ENCODE results near the gene ESRRA.

DNA sequence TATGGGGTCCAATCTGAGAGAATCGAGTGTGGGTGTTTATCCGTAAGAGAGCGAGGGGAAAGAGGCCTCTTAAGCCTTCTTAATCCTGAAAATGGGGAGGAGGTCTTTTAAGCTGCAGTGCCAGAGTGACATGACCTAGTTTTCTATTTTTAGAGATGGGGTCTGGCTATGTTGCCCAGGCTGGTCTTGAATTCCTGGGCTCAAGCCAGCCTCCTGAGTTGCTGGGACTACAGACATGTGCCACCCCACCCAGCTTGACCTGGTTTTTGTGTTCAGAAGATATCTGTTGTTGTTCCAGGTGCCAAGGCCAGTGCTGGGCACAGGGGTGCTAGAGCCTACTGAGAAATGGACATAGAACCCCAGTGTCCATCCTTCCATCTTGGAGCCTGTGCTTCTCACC lies 22.2 kb upstream of the ESRRA start:
- TF ChIP-seq POLR2A (IDR thresholded peaks at IDR 0.05), result no peak
- TF ChIP-seq, protein P1, sequence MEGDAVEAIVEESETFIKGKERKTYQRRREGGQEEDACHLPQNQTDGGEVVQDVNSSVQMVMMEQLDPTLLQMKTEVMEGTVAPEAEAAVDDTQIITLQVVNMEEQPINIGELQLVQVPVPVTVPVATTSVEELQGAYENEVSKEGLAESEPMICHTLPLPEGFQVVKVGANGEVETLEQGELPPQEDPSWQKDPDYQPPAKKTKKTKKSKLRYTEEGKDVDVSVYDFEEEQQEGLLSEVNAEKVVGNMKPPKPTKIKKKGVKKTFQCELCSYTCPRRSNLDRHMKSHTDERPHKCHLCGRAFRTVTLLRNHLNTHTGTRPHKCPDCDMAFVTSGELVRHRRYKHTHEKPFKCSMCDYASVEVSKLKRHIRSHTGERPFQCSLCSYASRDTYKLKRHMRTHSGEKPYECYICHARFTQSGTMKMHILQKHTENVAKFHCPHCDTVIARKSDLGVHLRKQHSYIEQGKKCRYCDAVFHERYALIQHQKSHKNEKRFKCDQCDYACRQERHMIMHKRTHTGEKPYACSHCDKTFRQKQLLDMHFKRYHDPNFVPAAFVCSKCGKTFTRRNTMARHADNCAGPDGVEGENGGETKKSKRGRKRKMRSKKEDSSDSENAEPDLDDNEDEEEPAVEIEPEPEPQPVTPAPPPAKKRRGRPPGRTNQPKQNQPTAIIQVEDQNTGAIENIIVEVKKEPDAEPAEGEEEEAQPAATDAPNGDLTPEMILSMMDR (IDR thresholded peaks at IDR 0.05 in 4 of 5, conservative IDR thresholded peaks at IDR 0.05 in 1 of 5), result no peak

Measured in gastrocnemius medialis (tissue), 4 donors.